H9 (cell line): ENCODE data around the gene ABHD14A. TPM values are rescaled to one million over a fixed set of nuclear protein-coding genes. Genes with fewer than 3 reads are reported as not detected.

Experiments
- DNase-seq: peaks from one replicate; pipeline ENCODE4 v3.0.0-alpha.2; 2017
- H2AFZ ChIP-seq: one replicate; pipeline ENCODE4 v1.6.1; 2013; ENCODE audit warnings: mild to moderate bottlenecking, low read length, control low read depth, moderate library complexity
- H2AK5ac ChIP-seq: 2 replicates; pipeline ENCODE4 v1.6.1; 2013; ENCODE audit warnings: low read length, control low read depth, mixed read lengths; ENCODE audit not compliant: insufficient read length
- H2BK120ac ChIP-seq: one replicate; pipeline ENCODE4 v1.6.1; 2013; ENCODE audit warnings: low read depth, mild to moderate bottlenecking, low read length, control low read depth, inconsistent platforms; ENCODE audit not compliant: poor library complexity, severe bottlenecking
- H2BK12ac ChIP-seq: 2 replicates; pipeline ENCODE4 v1.6.1; 2013; ENCODE audit warnings: low read length, control low read depth, mixed read lengths, low read depth; ENCODE audit not compliant: insufficient read length
- H2BK15ac ChIP-seq: 2 replicates; pipeline ENCODE4 v1.6.1; 2013; ENCODE audit warnings: low read depth, low read length, control low read depth
- H2BK20ac ChIP-seq: one replicate; pipeline ENCODE4 v1.6.1; 2013; ENCODE audit warnings: low read depth, mild to moderate bottlenecking, low read length, control low read depth, inconsistent platforms; ENCODE audit not compliant: poor library complexity, severe bottlenecking
- H2BK5ac ChIP-seq: 2 replicates; pipeline ENCODE4 v1.6.1; 2013; ENCODE audit warnings: low read length, control low read depth, mixed read lengths; ENCODE audit not compliant: insufficient read length
- H3K14ac ChIP-seq: 2 replicates; pipeline ENCODE4 v1.6.1; 2013; ENCODE audit warnings: low read length, control low read depth; ENCODE audit not compliant: insufficient read depth
- H3K18ac ChIP-seq: 2 replicates; pipeline ENCODE4 v1.6.1; 2013; ENCODE audit warnings: low read depth, mild to moderate bottlenecking, mixed read lengths, low read length, control low read depth; ENCODE audit not compliant: insufficient read length
- H3K23ac ChIP-seq: 2 replicates; pipeline ENCODE4 v1.6.1; 2013; ENCODE audit warnings: low read length, control low read depth, mixed read lengths, low read depth; ENCODE audit not compliant: insufficient read length
- H3K23me2 ChIP-seq: 2 replicates; pipeline ENCODE4 v1.6.1; 2013; ENCODE audit warnings: low read depth, mild to moderate bottlenecking, mixed read lengths, low read length, control low read depth; ENCODE audit not compliant: insufficient read length, poor library complexity, severe bottlenecking
- H3K27ac ChIP-seq: 2 replicates; pipeline ENCODE4 v1.5.1; 2013; ENCODE audit warnings: low read length, control low read depth, mixed read lengths, low read depth; ENCODE audit not compliant: insufficient read length
- H3K27me3 ChIP-seq: 2 replicates; pipeline ENCODE4 v1.6.1; 2013; ENCODE audit warnings: low read length, control low read depth, inconsistent platforms; ENCODE audit not compliant: insufficient read depth
- H3K4ac ChIP-seq: 2 replicates; pipeline ENCODE4 v1.6.1; 2013; ENCODE audit warnings: low read depth, mild to moderate bottlenecking, control low read depth, inconsistent platforms, low read length, moderate library complexity
- H3K4me1 ChIP-seq: 2 replicates; pipeline ENCODE4 v1.6.1; 2013; ENCODE audit warnings: low read length, control low read depth, inconsistent platforms; ENCODE audit not compliant: insufficient read depth
- H3K4me2 ChIP-seq: 2 replicates; pipeline ENCODE4 v1.6.1; 2013; ENCODE audit warnings: low read length, control low read depth, mixed read lengths; ENCODE audit not compliant: insufficient read length, insufficient read depth
- H3K56ac ChIP-seq: 2 replicates; pipeline ENCODE4 v1.6.1; 2013; ENCODE audit warnings: low read depth, mild to moderate bottlenecking, mixed read lengths, low read length, control low read depth; ENCODE audit not compliant: insufficient read length
- H3K79me1 ChIP-seq: 2 replicates; pipeline ENCODE4 v1.6.1; 2013; ENCODE audit warnings: low read depth, mild to moderate bottlenecking, moderate library complexity, low read length, control low read depth, inconsistent platforms; ENCODE audit not compliant: insufficient read depth, poor library complexity, severe bottlenecking
- H3K79me2 ChIP-seq: 2 replicates; pipeline ENCODE4 v1.6.1; 2013; ENCODE audit warnings: low read length, control low read depth, inconsistent platforms; ENCODE audit not compliant: insufficient read depth
- H3K9ac ChIP-seq: 2 replicates; pipeline ENCODE4 v1.6.1; 2013; ENCODE audit warnings: low read length, control low read depth, mixed read lengths; ENCODE audit not compliant: insufficient read length; ENCODE audit errors: extremely low read depth
- H3K9me3 ChIP-seq: one replicate; pipeline ENCODE4 v1.6.1; 2013; ENCODE audit warnings: low read depth, low read length, inconsistent platforms; ENCODE audit not compliant: control insufficient read depth
- H3T11ph ChIP-seq: one replicate; pipeline ENCODE4 v1.6.1; 2013; ENCODE audit warnings: mild to moderate bottlenecking, low read length, control low read depth, inconsistent platforms
- H4K20me1 ChIP-seq: one replicate; pipeline ENCODE4 v1.6.1; 2013; ENCODE audit not compliant: control insufficient read depth, insufficient read length, insufficient read depth
- H4K5ac ChIP-seq: 2 replicates; pipeline ENCODE4 v1.6.1; 2013; ENCODE audit warnings: low read depth, mild to moderate bottlenecking, mixed read lengths, low read length, control low read depth; ENCODE audit not compliant: insufficient read length
- H4K8ac ChIP-seq: replicated peaks from 2 replicates; pipeline ENCODE4 v1.6.1; 2013; ENCODE audit warnings: low read length, control low read depth, mixed read lengths, low read depth; ENCODE audit not compliant: insufficient read length
- H4K91ac ChIP-seq: 2 replicates; pipeline ENCODE4 v1.6.1; 2013; ENCODE audit warnings: low read depth, mild to moderate bottlenecking, moderate library complexity, mixed read lengths, low read length, control low read depth; ENCODE audit not compliant: insufficient read length
- H3K27ac Mint-ChIP-seq, 3 experiments: 2 replicates in 2 of 3; 3 replicates in 1 of 3; pipeline ENCODE4 v1.8.0; 2020 to 2021; ENCODE audit warnings: mixed read lengths in 3 of 3, mild to moderate bottlenecking in 1 of 3, moderate library complexity in 1 of 3
- H3K27me3 Mint-ChIP-seq: 2 replicates; pipeline ENCODE4 v1.8.0; 2021; ENCODE audit warnings: low read depth, mild to moderate bottlenecking, moderate library complexity, mixed read lengths
- H3K36me3 Mint-ChIP-seq, 3 experiments: 2 replicates in 2 of 3; 3 replicates in 1 of 3; pipeline ENCODE4 v1.8.0; 2020 to 2021; ENCODE audit warnings: low read depth in 3 of 3, mixed read lengths in 3 of 3; ENCODE audit not compliant: insufficient read depth in 1 of 3
- H3K4me1 Mint-ChIP-seq, 2 experiments: 2 replicates each; pipeline ENCODE4 v1.8.0; 2020; ENCODE audit warnings: mixed read lengths in 2 of 2
- H3K4me3 Mint-ChIP-seq, 2 experiments: 2 replicates in 1 of 2; 3 replicates in 1 of 2; pipeline ENCODE4 v1.8.0; 2020 to 2021; ENCODE audit warnings: mild to moderate bottlenecking in 2 of 2, mixed read lengths in 2 of 2, moderate library complexity in 1 of 2
- H3K9me3 Mint-ChIP-seq, 2 experiments: 2 replicates in 1 of 2; 3 replicates in 1 of 2; pipeline ENCODE4 v1.8.0; 2020; ENCODE audit warnings: mild to moderate bottlenecking in 2 of 2, mixed read lengths in 2 of 2, moderate library complexity in 1 of 2
- WGBS: extraction: QIAGEN DNeasy Blood & Tissue Kit; methylation state at CpG from one replicate; pipeline ENCODE4 v1.1.7; 2013; ENCODE audit warnings: missing lambda C conversion rate, low lambda C conversion rate, mixed read lengths; ENCODE audit not compliant: insufficient read length; ENCODE audit errors: extremely low coverage; 5-methylcytosine and 5-hydroxymethylcytosine counted together
- total RNA-seq: library from RNA; stranded (reverse); gene quantifications from 2 replicates; pipeline ENCODE4 v1.2.1, GENCODE V29; 2021
- TF ChIP-seq, protein P1 (sequence below): fragments of 200-600 bp; sonication (generic); conservative IDR thresholded peaks from 3 replicates; pipeline ENCODE4 v1.8.0; 2021; ENCODE audit warnings: antibody characterized with exemption, mild to moderate bottlenecking

The ABHD14A gene
- total RNA-seq, 1 experiment from 2014 or later: 3.1 TPM

DNA sequence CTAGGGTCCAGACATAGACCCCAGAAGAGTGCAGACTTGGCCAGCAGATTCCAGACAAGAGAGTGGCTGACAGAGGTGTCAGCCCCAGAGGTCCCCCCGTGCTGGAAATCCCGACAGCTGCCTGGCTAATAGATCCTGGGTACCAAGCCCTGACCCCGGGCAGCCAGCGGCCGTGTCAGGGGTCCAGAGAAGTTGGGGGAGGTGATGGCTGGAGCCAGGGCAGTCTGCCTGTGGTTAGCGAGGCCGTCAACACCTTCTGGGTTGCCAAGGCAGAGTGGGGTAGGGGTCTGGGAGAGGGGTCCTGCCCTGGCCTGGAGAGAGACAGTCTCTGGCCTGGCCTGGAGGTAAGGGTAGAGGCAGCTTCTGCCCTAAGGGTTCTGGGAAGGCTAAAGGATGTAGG lies 45.9 kb downstream of the ABHD14A start:
- no peaks in the 10 kb centered on the region for H3K79me1 ChIP-seq
- H3K4me2 ChIP-seq: no peak overlapping the region
- H3K27me3 ChIP-seq: no peaks in the 10 kb centered on the region
- H4K8ac ChIP-seq: no peak overlapping the region
- TF ChIP-seq, protein P1, sequence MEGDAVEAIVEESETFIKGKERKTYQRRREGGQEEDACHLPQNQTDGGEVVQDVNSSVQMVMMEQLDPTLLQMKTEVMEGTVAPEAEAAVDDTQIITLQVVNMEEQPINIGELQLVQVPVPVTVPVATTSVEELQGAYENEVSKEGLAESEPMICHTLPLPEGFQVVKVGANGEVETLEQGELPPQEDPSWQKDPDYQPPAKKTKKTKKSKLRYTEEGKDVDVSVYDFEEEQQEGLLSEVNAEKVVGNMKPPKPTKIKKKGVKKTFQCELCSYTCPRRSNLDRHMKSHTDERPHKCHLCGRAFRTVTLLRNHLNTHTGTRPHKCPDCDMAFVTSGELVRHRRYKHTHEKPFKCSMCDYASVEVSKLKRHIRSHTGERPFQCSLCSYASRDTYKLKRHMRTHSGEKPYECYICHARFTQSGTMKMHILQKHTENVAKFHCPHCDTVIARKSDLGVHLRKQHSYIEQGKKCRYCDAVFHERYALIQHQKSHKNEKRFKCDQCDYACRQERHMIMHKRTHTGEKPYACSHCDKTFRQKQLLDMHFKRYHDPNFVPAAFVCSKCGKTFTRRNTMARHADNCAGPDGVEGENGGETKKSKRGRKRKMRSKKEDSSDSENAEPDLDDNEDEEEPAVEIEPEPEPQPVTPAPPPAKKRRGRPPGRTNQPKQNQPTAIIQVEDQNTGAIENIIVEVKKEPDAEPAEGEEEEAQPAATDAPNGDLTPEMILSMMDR: no peak
- no peak overlapping the region for H3T11ph ChIP-seq
- no peak overlapping the region for H2BK12ac ChIP-seq
- no peak overlapping the region for H2AK5ac ChIP-seq
- H2BK5ac ChIP-seq: no peak overlapping the region
- no peak overlapping the region for H3K27ac Mint-ChIP-seq
- H3K4me1 Mint-ChIP-seq: peaks cover 14 to 22% of the 10 kb centered on the region in 2 experiments
- H2AFZ ChIP-seq: no peak overlapping the region
- H2BK20ac ChIP-seq: no peak overlapping the region
- H3K27ac ChIP-seq: no peak overlapping the region
- H3K9me3 Mint-ChIP-seq: no peaks in the 10 kb centered on the region
- DNase-seq: no peak
- H3K4me3 Mint-ChIP-seq: no peak overlapping the region
- H3K56ac ChIP-seq: no peak overlapping the region
- no peak overlapping the region for H4K5ac ChIP-seq
- H3K9me3 ChIP-seq: no peaks in the 10 kb centered on the region
- H3K4ac ChIP-seq: no peak overlapping the region
- no peaks in the 10 kb centered on the region; the same call in 1 of the 2 replicates for H3K27me3 Mint-ChIP-seq
- no peaks in the 10 kb centered on the region for H3K79me2 ChIP-seq
- H3K9ac ChIP-seq: no peak overlapping the region
- H3K36me3 Mint-ChIP-seq: no peaks in the 10 kb centered on the region
- no peak overlapping the region for H2BK120ac ChIP-seq
- H3K23me2 ChIP-seq: no peaks in the 10 kb centered on the region
- peaks cover 5% of the 10 kb centered on the region for H4K20me1 ChIP-seq
- H3K18ac ChIP-seq: no peak overlapping the region
- H2BK15ac ChIP-seq: no peak overlapping the region
- H3K4me1 ChIP-seq: peaks cover 4% of the 10 kb centered on the region; the same call in 1 of the 2 replicates
- WGBS: no CpG with 5 or more reads among the region's 7 CpGs
- no peak overlapping the region for H3K23ac ChIP-seq
- no peak overlapping the region for H4K91ac ChIP-seq
- H3K14ac ChIP-seq: no peak overlapping the region
